Calu3 (cell line): ENCODE measurements around the gene DCAF11. TPM values are rescaled to one million over a fixed set of nuclear protein-coding genes. Genes with fewer than 3 reads are reported as not detected.

Experiments used
- BruUV-seq: library from RNA; stranded (reverse); fragments of 400-500 nt; replicated peaks from 2 replicates; lab custom pipeline; 2021; lab: Mats Ljungman, UMichigan
- CTCF ChIA-PET: fragments of 300-600 bp; sonication (Branson Sonifier 250); formaldehyde crosslinking; loops from one replicate; lab custom pipeline; 2022; ENCODE audit warnings: antibody characterized with exemption; lab: Charles Lee
- DNase-seq: peaks from one replicate; pipeline ENCODE4 v3.0.0; 2022
- H3K27ac Mint-ChIP-seq: one replicate; pipeline ENCODE4 v1.8.0; 2022; ENCODE audit warnings: mixed read lengths; ENCODE audit not compliant: unreplicated experiment
- H3K27me3 Mint-ChIP-seq: one replicate; pipeline ENCODE4 v1.8.0; 2022; ENCODE audit warnings: mixed read lengths; ENCODE audit not compliant: unreplicated experiment
- H3K36me3 Mint-ChIP-seq: one replicate; pipeline ENCODE4 v1.8.0; 2022; ENCODE audit warnings: mild to moderate bottlenecking, moderate library complexity, mixed read lengths; ENCODE audit not compliant: insufficient read depth, unreplicated experiment
- H3K4me1 Mint-ChIP-seq: one replicate; pipeline ENCODE4 v1.8.0; 2022; ENCODE audit warnings: mild to moderate bottlenecking, low read depth, mixed read lengths; ENCODE audit not compliant: unreplicated experiment
- H3K4me3 Mint-ChIP-seq: one replicate; pipeline ENCODE4 v1.8.0; 2022; ENCODE audit warnings: mild to moderate bottlenecking, low read depth, moderate library complexity, mixed read lengths; ENCODE audit not compliant: unreplicated experiment
- H3K9me3 Mint-ChIP-seq: one replicate; pipeline ENCODE4 v1.8.0; 2022; ENCODE audit warnings: low read depth, mixed read lengths; ENCODE audit not compliant: unreplicated experiment
- intact Hi-C: fragments of 100-400 bp; cut with micrococcal nuclease; formaldehyde crosslinking; loops from one replicate; pipeline ENCODE4 v1.10.0; 2022; ENCODE audit not compliant: unreplicated experiment
- total RNA-seq: library from RNA; stranded (reverse); gene quantifications from 2 replicates; pipeline ENCODE4 v1.2.3, GENCODE V29; 2022
- TF ChIP-seq, protein P1 (sequence below): fragments of 200-600 bp; IDR thresholded peaks from one replicate; pipeline ENCODE4 v1.8.0; 2022; ENCODE audit warnings: antibody characterized with exemption; ENCODE audit not compliant: unreplicated experiment

DCAF11 gene
- total RNA-seq, 1 experiment from 2014 or later, result 63.4 TPM

DNA sequence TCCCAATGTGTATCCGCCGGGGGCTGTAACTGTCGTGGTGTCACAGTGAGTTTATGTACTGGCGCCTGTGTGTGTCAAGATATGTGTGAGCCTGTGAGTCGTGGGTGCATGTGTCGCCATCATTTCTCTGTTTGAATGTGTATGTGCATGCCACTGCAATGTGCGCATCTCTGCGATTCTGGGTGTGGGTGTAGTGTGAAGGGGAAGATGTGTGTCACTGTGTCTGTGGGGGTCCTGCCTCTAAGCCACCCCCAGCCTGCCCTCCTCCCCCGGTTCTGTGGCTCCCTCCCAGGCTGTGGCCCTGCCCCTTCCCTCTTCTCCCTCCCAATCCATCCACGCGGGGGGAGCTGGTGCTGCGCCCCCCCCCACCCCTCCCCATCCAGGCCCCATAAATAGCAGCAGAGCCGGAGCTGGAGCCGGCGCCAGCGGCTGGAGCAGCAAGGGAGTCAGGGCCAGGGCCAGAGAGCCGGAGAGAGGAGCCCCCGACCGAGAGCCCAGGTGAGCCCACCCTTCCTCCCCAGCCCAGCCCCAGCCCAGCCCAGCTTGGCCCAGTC is 43.4 kb upstream of the DCAF11 start, which contains the start of gene CPNE6:
Gene CPNE6 (plus strand): TSS at position 419 of the 554 bp plus-strand sequence. CDS start 1,375 bp downstream, outside the sequence.
- CTCF ChIA-PET, result no interaction called here
- no peaks in the 10 kb centered on the region for H3K36me3 Mint-ChIP-seq
- no peaks in the 10 kb centered on the region for H3K9me3 Mint-ChIP-seq
- H3K27ac Mint-ChIP-seq, result no peak within 1 kb of the TSS
- no peaks in the 10 kb centered on the region for H3K4me1 Mint-ChIP-seq
- TF ChIP-seq, protein P1, sequence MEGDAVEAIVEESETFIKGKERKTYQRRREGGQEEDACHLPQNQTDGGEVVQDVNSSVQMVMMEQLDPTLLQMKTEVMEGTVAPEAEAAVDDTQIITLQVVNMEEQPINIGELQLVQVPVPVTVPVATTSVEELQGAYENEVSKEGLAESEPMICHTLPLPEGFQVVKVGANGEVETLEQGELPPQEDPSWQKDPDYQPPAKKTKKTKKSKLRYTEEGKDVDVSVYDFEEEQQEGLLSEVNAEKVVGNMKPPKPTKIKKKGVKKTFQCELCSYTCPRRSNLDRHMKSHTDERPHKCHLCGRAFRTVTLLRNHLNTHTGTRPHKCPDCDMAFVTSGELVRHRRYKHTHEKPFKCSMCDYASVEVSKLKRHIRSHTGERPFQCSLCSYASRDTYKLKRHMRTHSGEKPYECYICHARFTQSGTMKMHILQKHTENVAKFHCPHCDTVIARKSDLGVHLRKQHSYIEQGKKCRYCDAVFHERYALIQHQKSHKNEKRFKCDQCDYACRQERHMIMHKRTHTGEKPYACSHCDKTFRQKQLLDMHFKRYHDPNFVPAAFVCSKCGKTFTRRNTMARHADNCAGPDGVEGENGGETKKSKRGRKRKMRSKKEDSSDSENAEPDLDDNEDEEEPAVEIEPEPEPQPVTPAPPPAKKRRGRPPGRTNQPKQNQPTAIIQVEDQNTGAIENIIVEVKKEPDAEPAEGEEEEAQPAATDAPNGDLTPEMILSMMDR, result no peak
- DNase-seq, result no peak
- no peak within 1 kb of the TSS for H3K4me3 Mint-ChIP-seq
- intact Hi-C loops, result no loop called here
- H3K27me3 Mint-ChIP-seq, result peaks cover 83% of the 10 kb centered on the region
- BruUV-seq, result no TSS peak

GRCh38 chr14:24071836-24072430 is 42.6 kb upstream of the DCAF11 start:
- H3K27me3 Mint-ChIP-seq, result peaks cover 76% of the 10 kb centered on the region

DNA sequence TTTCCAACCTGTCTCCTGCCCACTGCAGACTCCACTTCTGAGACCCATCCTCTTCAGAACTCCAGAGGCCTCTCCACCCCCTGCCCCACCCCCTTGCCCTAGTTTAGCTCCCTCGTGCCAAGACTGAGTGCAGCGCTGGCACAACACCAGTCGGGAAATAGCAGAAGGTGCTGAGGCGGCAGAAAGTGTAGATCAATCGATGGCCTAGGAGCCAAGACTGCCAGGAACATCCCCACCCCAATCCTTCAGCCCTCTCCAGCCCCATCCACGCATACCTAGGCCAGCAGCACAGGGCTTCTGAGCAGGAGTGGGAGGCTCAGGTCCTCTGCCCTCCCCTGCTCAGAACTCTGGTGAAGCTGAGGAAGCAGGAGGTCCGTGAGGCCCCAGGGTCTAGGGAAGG is 42.1 kb upstream of the DCAF11 start:
- intact Hi-C loops, result no loop called here
- no peak for DNase-seq
- Mint-ChIP-seq H3K27me3 (peaks cover 71% of the 10 kb centered on the region), H3K9me3 (no peaks in the 10 kb centered on the region), H3K36me3 (no peaks in the 10 kb centered on the region), H3K4me1 (no peaks in the 10 kb centered on the region), H3K4me3 (no peak overlapping the region), H3K27ac (no peak overlapping the region)
- no TSS peak for BruUV-seq
- TF ChIP-seq, protein P1, result no peak
- CTCF ChIA-PET, result interaction anchor here (0.6 to 1.1 kb wide), 2 partner anchors 18 to 79 kb away, joined by 3 read pairs; no protein-coding TSS in a partner anchor

More at GRCh38 chr14:24071836-24072430, 42.6 kb upstream of the DCAF11 start:
- no peak overlapping the region for H3K27ac Mint-ChIP-seq
- H3K9me3 Mint-ChIP-seq, result no peaks in the 10 kb centered on the region
- H3K36me3 Mint-ChIP-seq, result no peaks in the 10 kb centered on the region
- H3K4me3 Mint-ChIP-seq, result no peak overlapping the region
- TF ChIP-seq, protein P1, result no peak
- CTCF ChIA-PET, result interaction anchor here (0.6 to 1.1 kb wide), 2 partner anchors 19 to 78 kb away, joined by 3 read pairs; no protein-coding TSS in a partner anchor
- intact Hi-C loops, result no loop called here
- no peaks in the 10 kb centered on the region for H3K4me1 Mint-ChIP-seq
- no peak for DNase-seq
- no TSS peak for BruUV-seq

DNA sequence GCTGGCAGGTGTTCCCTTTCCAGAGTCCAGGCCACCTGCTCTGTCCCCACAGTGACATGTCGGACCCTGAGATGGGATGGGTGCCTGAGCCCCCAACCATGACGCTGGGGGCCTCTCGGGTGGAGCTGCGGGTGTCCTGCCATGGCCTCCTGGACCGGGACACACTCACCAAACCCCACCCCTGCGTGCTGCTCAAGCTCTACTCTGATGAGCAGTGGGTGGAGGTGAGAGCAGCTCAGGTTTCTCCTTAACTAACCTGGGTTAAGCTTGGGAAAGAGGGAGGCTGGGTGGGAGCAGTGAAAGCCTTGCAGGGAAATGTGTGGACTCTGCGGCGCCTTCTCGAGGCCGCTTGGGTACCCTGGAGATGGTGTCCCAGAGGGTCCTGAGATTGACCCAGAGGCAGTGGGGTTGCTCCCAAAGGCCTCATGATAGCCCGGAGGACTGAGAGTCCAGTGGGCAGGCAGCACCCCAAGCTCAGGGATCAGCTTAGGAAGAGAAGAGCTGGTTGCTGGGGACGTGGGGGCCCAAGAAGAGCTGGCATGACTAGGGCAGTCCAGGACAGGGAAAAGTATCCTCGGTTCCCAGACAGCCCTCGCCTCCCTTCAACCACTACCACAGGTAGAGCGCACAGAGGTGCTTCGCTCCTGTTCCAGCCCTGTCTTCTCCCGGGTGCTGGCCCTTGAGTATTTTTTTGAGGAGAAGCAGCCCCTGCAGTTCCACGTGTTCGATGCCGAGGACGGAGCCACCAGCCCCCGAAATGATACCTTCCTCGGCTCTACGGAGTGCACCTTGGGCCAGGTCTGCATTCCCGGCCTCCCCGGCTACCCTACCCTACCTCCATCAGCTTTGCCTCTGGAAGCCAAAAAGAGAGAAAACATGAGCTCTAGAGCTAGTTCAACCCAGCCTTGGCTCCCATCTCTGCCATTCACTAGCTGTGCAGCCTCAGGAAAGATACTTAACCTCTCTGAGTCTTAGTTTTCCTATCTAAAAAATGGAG is 41.4 kb upstream of the DCAF11 start:
- H3K27me3 Mint-ChIP-seq, result peaks cover 64% of the 10 kb centered on the region
- H3K27ac Mint-ChIP-seq, result no peak overlapping the region
- H3K4me1 Mint-ChIP-seq, result no peaks in the 10 kb centered on the region
- CTCF ChIA-PET, result interaction anchor here (0.6 to 1.1 kb wide), 2 partner anchors 17 to 80 kb away, joined by 3 read pairs; no protein-coding TSS in a partner anchor
- no peak overlapping the region for H3K4me3 Mint-ChIP-seq
- H3K36me3 Mint-ChIP-seq, result no peaks in the 10 kb centered on the region
- no TSS peak for BruUV-seq
- intact Hi-C loops, result no loop called here
- no peaks in the 10 kb centered on the region for H3K9me3 Mint-ChIP-seq
- TF ChIP-seq, protein P1, result no peak
- no peak for DNase-seq
